H1 (cell line): ENCODE data around the gene CGB5. TPM values are rescaled to one million over a fixed set of nuclear protein-coding genes. Genes with fewer than 3 reads are reported as not detected.
A peak's percentile ranks its signal among the peaks of the same experiment; 100 is the strongest.

Experiments used
- CTCF ChIA-PET: fragments of 300-600 bp; sonication (Branson Sonifier 250); formaldehyde crosslinking; loops from one replicate; lab custom pipeline; 2021; ENCODE audit not compliant: partially characterized antibody; lab: Charles Lee
- POLR2A ChIA-PET: fragments of 300-600 bp; sonication (Branson Sonifier 250); formaldehyde crosslinking; loops from one replicate; lab custom pipeline; 2021; ENCODE audit warnings: inconsistent platforms; ENCODE audit not compliant: partially characterized antibody; lab: Charles Lee
- DNase-seq, 2 experiments: peaks; one replicate each; pipeline versions ENCODE4 v3.0.0 to v3.0.0-alpha.2; 2010 to 2022; ENCODE audit warnings: low spot score in 2 of 2, low read depth in 1 of 2, mixed read lengths in 1 of 2
- FAIRE-seq: peaks from 2 replicates; lab custom pipeline; 2011; peaks lifted over from hg19 to GRCh38; lab: Jason Lieb, UNC
- H2AFZ ChIP-seq: 2 replicates; pipeline ENCODE4 v1.8.1; 2012; ENCODE audit warnings: low read length, inconsistent platforms
- H2AK5ac ChIP-seq: 2 replicates; pipeline ENCODE4 v1.6.1; 2013; ENCODE audit warnings: low read depth, low read length
- H2BK120ac ChIP-seq: replicated peaks from 2 replicates; pipeline ENCODE3; 2013; ENCODE audit warnings: low read depth, low read length, inconsistent platforms
- H2BK12ac ChIP-seq: 2 replicates; pipeline ENCODE4 v1.6.1; 2013; ENCODE audit warnings: low read depth, low read length
- H2BK15ac ChIP-seq: 2 replicates; pipeline ENCODE4 v1.6.1; 2013; ENCODE audit warnings: low read length
- H2BK20ac ChIP-seq: 2 replicates; pipeline ENCODE4 v1.6.1; 2013; ENCODE audit warnings: low read length
- H2BK5ac ChIP-seq: 2 replicates; pipeline ENCODE4 v1.6.1; 2013; ENCODE audit warnings: low read depth, low read length
- H3K14ac ChIP-seq: 2 replicates; pipeline ENCODE4 v1.6.1; 2013; ENCODE audit warnings: inconsistent platforms; ENCODE audit not compliant: insufficient read length
- H3K18ac ChIP-seq: 2 replicates; pipeline ENCODE4 v1.6.1; 2013; ENCODE audit warnings: low read length; ENCODE audit errors: extremely low read depth
- H3K23ac ChIP-seq: 2 replicates; pipeline ENCODE4 v1.6.1; 2013; ENCODE audit warnings: inconsistent platforms; ENCODE audit not compliant: insufficient read length
- H3K23me2 ChIP-seq: 2 replicates; pipeline ENCODE4 v1.6.1; 2013; ENCODE audit warnings: low read depth, low read length
- H3K27ac ChIP-seq: 2 replicates; pipeline ENCODE4 v1.6.1; 2011; ENCODE audit warnings: low read depth, low read length, inconsistent platforms
- H3K27me3 ChIP-seq, 4 experiments: replicated peaks in 1 of 4; 1 replicate in 1 of 4; 2 replicates in 3 of 4; pipeline versions ENCODE4 v1.6.1 to v1.8.1; 2011 to 2013; ENCODE audit warnings: low read length in 3 of 4, mild to moderate bottlenecking in 3 of 4, inconsistent platforms in 2 of 4, mixed read lengths in 2 of 4, moderate library complexity in 1 of 4; ENCODE audit not compliant: control insufficient read depth in 3 of 4, insufficient read depth in 3 of 4; ENCODE audit errors: extremely low read depth in 1 of 4
- H3K36me3 ChIP-seq, 4 experiments: 2 replicates each; pipeline versions ENCODE4 v1.6.1 to v1.8.1; 2011 to 2013; ENCODE audit warnings: mild to moderate bottlenecking in 4 of 4, low read length in 3 of 4, moderate library complexity in 2 of 4, control low read depth in 1 of 4, inconsistent platforms in 1 of 4; ENCODE audit not compliant: insufficient read depth in 4 of 4, control insufficient read depth in 2 of 4
- H3K4ac ChIP-seq: replicated peaks from 2 replicates; pipeline ENCODE3; 2013; ENCODE audit warnings: low read length, low read depth, mixed read lengths, inconsistent platforms; ENCODE audit not compliant: insufficient read length
- H3K4me1 ChIP-seq, 4 experiments: replicated peaks in 1 of 4; 1 replicate in 1 of 4; 2 replicates in 3 of 4; pipeline versions ENCODE4 v1.6.1 to v1.8.1; 2011 to 2013; ENCODE audit warnings: low read length in 3 of 4, inconsistent platforms in 2 of 4, mixed read lengths in 1 of 4; ENCODE audit not compliant: insufficient read depth in 4 of 4, control insufficient read depth in 3 of 4
- H3K4me2 ChIP-seq, 2 experiments: 2 replicates each; pipeline versions ENCODE4 v1.6.1 to v1.8.1; 2011 to 2013; ENCODE audit warnings: low read depth in 2 of 2, low read length in 2 of 2, control low read depth in 1 of 2, inconsistent platforms in 1 of 2, mild to moderate bottlenecking in 1 of 2; ENCODE audit not compliant: insufficient read depth in 1 of 2
- H3K4me3 ChIP-seq, 4 experiments: fragments of 200-600, 300-600 bp in 1 of 4; sonication (generic), shearing (Covaris generic), sonication (Bioruptor Twin) in 1 of 4; 2 replicates each; pipeline versions ENCODE4 v1.5.1 to v1.8.1; 2011 to 2016; ENCODE audit warnings: low read length in 4 of 4, low read depth in 3 of 4, control low read depth in 2 of 4, inconsistent platforms in 2 of 4, mild to moderate bottlenecking in 2 of 4, mixed read lengths in 1 of 4, moderate library complexity in 1 of 4; ENCODE audit not compliant: insufficient read depth in 2 of 4; ENCODE audit errors: extremely low read depth in 1 of 4
- H3K56ac ChIP-seq: replicated peaks from 2 replicates; pipeline ENCODE3; 2013; ENCODE audit warnings: low read depth, mild to moderate bottlenecking, mixed read lengths, low read length, inconsistent platforms; ENCODE audit not compliant: insufficient read length
- H3K79me1 ChIP-seq: 2 replicates; pipeline ENCODE4 v1.6.1; 2013; ENCODE audit warnings: low read depth, low read length, control low read depth
- H3K79me2 ChIP-seq, 2 experiments: 2 replicates each; pipeline versions ENCODE4 v1.6.1 to v1.8.1; 2012 to 2013; ENCODE audit warnings: low read length in 2 of 2, mild to moderate bottlenecking in 2 of 2, inconsistent platforms in 1 of 2; ENCODE audit not compliant: insufficient read depth in 2 of 2, control insufficient read depth in 1 of 2
- H3K9ac ChIP-seq, 4 experiments: replicated peaks in 1 of 4; 1 replicate in 1 of 4; 2 replicates in 3 of 4; pipeline versions ENCODE4 v1.6.1 to v1.8.1; 2011 to 2013; ENCODE audit warnings: low read depth in 3 of 4, low read length in 3 of 4, control low read depth in 2 of 4, mild to moderate bottlenecking in 2 of 4, moderate library complexity in 2 of 4, inconsistent platforms in 1 of 4; ENCODE audit errors: extremely low read depth in 1 of 4
- H3K9me3 ChIP-seq, 2 experiments: 2 replicates each; pipeline versions ENCODE4 v1.6.1 to v1.8.1; 2012 to 2013; ENCODE audit warnings: mild to moderate bottlenecking in 2 of 2, moderate library complexity in 2 of 2, control low read depth in 1 of 2, inconsistent platforms in 1 of 2, low read depth in 1 of 2, low read length in 1 of 2, mixed read lengths in 1 of 2; ENCODE audit not compliant: insufficient read depth in 2 of 2
- H4K20me1 ChIP-seq, 2 experiments: replicated peaks in 1 of 2; 2 replicates each; pipeline versions ENCODE3 to v1.8.1; 2011 to 2013; ENCODE audit warnings: inconsistent platforms in 2 of 2, low read length in 2 of 2, mild to moderate bottlenecking in 1 of 2; ENCODE audit not compliant: insufficient read depth in 2 of 2, control insufficient read depth in 1 of 2
- H4K5ac ChIP-seq: 2 replicates; pipeline ENCODE4 v1.6.1; 2013; ENCODE audit warnings: low read length, low read depth, mixed read lengths, inconsistent platforms; ENCODE audit not compliant: insufficient read length
- H4K8ac ChIP-seq: 2 replicates; pipeline ENCODE4 v1.8.0; 2013; ENCODE audit warnings: mild to moderate bottlenecking, moderate library complexity, low read length, inconsistent platforms; ENCODE audit not compliant: insufficient read depth; ENCODE audit errors: extremely low read depth
- H4K91ac ChIP-seq: replicated peaks from 2 replicates; pipeline ENCODE3; 2013; ENCODE audit warnings: low read length, mixed read lengths, inconsistent platforms; ENCODE audit not compliant: insufficient read length
- ASH2L ChIP-seq: fragments of 200-600, 300-600 bp; sonication (generic); IDR thresholded peaks from one replicate; pipeline ENCODE4 v1.7.1; 2017; ENCODE audit warnings: low read length
- KDM5A ChIP-seq: fragments of 200-600 bp; IDR thresholded peaks from 2 replicates; pipeline ENCODE4 v1.7.1; 2012; ENCODE audit warnings: mild to moderate bottlenecking, low read length, inconsistent platforms, mixed read lengths
- NANOG ChIP-seq: IDR thresholded peaks from 2 replicates; pipeline ENCODE4 v1.6.1; 2011; ENCODE audit warnings: low read length, low read depth, mild to moderate bottlenecking, inconsistent platforms; ENCODE audit not compliant: insufficient read depth, poor library complexity, severe bottlenecking
- RAD21 ChIP-seq, 2 experiments: IDR thresholded peaks in 1 of 2; conservative IDR thresholded peaks in 1 of 2; 2 replicates each; pipeline ENCODE4 v1.6.1; 2011; ENCODE audit warnings: low read depth in 2 of 2, low read length in 2 of 2, improper control_type of control experiment in 1 of 2, inconsistent platforms in 1 of 2, mild to moderate bottlenecking in 1 of 2, moderate library complexity in 1 of 2
- SIRT6 ChIP-seq: IDR thresholded peaks from one replicate; pipeline ENCODE4 v1.7.1; 2012; ENCODE audit warnings: low read length, inconsistent platforms
- SP4 ChIP-seq: IDR thresholded peaks from 2 replicates; pipeline ENCODE4 v1.6.1; 2012; ENCODE audit warnings: low read length, inconsistent platforms
- SUZ12 ChIP-seq: fragments of 200-600 bp; sonication (generic); IDR thresholded peaks from 2 replicates; pipeline ENCODE4 v1.6.1; 2012; ENCODE audit warnings: mild to moderate bottlenecking, inconsistent platforms, low read length, moderate library complexity, mixed read lengths
- WGBS, 2 experiments: shearing (Covaris generic) in 1 of 2; methylation state at CpG; one replicate each; pipeline versions ENCODE4 v1.1.6 to v1.1.7; 2013 to 2015; ENCODE audit warnings: low lambda C conversion rate in 2 of 2, mixed read lengths in 2 of 2, inconsistent platforms in 1 of 2, low coverage in 1 of 2, missing lambda C conversion rate in 1 of 2; ENCODE audit not compliant: insufficient replicate concordance in 2 of 2, insufficient coverage in 1 of 2, insufficient read length in 1 of 2; ENCODE audit errors: extremely low coverage in 1 of 2, missing lambda C conversion rate in 1 of 2; 5-methylcytosine and 5-hydroxymethylcytosine counted together
- polyA plus RNA-seq, 7 experiments: library from polyadenylated mRNA; depleted of rRNA in 3 of 7; stranded (reverse) in 5 of 7; unstranded in 2 of 7; fragments of >200 nt in 5 of 7; fragments of 200-250 nt in 2 of 7; gene quantifications; 1 replicate in 5 of 7; 2 replicates in 1 of 7; 4 replicates in 1 of 7; pipeline versions ENCODE4 v1.2.1 to v1.2.3, GENCODE V29; 2011 to 2013; ENCODE audit warnings: missing spikeins in 2 of 7, mixed read lengths in 2 of 7
- total RNA-seq: library from RNA; stranded (reverse); fragmentation: NEBNext Ultra II Directional; extraction: Animal tissue kit (Norgen Biotek cat#: 25700); gene quantifications from 2 replicates; pipeline ENCODE4 v1.2.1, GENCODE V29; 2021
- TF ChIP-seq, protein P1 (sequence below): IDR thresholded peaks from 2 replicates; pipeline ENCODE4 v1.6.1; 2012; ENCODE audit warnings: inconsistent platforms
- TF ChIP-seq, protein P2 (sequence below): IDR thresholded peaks from 2 replicates; pipeline ENCODE4 v1.6.1; 2012; ENCODE audit warnings: inconsistent platforms

Gene CGB5
- total and polyA plus RNA-seq, 2 of the 8 experiments (the other 6 are each of a cell fraction or from before 2014, with no cell fraction given) = 0.63 to 0.68 TPM

DNA sequence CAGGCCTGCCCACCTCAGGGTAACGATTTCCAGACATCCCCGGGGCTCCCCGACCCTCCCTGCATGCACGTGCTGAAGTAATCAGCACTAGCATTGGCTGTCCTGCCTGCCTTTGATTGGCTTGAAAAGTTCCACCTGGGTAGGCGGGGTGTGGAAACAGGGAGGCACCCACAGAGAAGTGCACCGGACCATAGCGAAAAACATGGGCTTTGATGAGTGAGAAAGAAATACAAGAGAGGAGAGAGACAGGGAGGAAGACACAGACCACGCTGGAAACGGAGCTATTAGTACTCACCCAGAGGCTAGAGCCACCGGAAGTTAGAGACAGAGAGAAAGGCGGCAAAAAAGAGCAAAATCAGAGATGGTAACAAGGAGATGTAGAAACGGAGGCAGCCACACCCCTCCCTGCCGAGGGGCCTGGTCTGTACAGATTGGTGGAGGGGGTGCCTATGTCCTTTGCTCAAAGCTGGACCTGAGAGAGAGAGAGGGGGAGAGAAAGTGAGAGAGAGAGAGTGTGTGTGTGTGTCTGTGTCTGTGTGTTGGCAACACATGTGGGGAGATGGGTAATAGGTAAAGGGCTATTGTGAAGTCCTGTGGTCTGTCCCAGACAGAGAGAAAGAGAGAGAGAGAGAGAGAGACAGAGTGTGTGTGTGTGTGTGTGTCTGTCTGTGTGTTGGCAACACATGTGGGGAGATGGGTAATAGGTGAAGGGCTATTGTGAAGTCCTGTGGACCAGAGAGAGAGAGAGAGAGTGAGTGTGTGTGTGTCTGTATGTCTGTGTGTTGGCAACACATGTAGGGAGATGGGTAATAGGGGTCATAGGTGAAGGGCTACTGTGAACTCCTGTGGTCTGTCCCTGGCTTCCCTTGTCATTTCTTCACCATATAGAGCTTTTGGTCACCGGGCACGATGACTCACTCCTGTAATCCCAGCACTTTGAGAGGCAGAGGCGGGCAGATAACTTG is 22.4 kb upstream of the CGB5 start:
- H4K91ac ChIP-seq = no peak overlapping the region
- no peaks in the 10 kb centered on the region for H4K20me1 ChIP-seq
- H4K8ac ChIP-seq = no peak overlapping the region
- ChIA-PET POLR2A (interaction anchor here (0.8 to 1.4 kb wide), 4 partner anchors 13 to 211 kb away, joined by 3 to 4 read pairs (median 3); partner anchors contain the start of genes BCAT2 and LIN7B), CTCF (interaction anchor here (0.9 to 8.1 kb wide), 7 partner anchors 10 to 77 kb away, joined by 3 to 46 read pairs (median 8); partner anchors contain the start of genes CGB2 and CGB7)
- no peak overlapping the region for H2BK120ac ChIP-seq
- no peak overlapping the region for H3K18ac ChIP-seq
- H2BK5ac ChIP-seq = no peak overlapping the region
- H3K56ac ChIP-seq = no peak overlapping the region
- H2BK15ac ChIP-seq = no peak overlapping the region
- no peak for TF ChIP-seq RAD21 (IDR thresholded peaks at IDR 0.05 in 1 of 2, conservative IDR thresholded peaks at IDR 0.05 in 1 of 2; ENCODE audit: low read depth in 2 of 2, low read length in 2 of 2)
- TF ChIP-seq, protein P1, sequence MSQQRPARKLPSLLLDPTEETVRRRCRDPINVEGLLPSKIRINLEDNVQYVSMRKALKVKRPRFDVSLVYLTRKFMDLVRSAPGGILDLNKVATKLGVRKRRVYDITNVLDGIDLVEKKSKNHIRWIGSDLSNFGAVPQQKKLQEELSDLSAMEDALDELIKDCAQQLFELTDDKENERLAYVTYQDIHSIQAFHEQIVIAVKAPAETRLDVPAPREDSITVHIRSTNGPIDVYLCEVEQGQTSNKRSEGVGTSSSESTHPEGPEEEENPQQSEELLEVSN = peak; percentile 59; the same call in 1 of the 2 replicates
- TF ChIP-seq SIRT6 = no peak
- TF ChIP-seq, protein P2, sequence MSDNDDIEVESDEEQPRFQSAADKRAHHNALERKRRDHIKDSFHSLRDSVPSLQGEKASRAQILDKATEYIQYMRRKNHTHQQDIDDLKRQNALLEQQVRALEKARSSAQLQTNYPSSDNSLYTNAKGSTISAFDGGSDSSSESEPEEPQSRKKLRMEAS = peak; percentile 72
- TF ChIP-seq NANOG = no peak
- no peak for TF ChIP-seq SP4
- TF ChIP-seq KDM5A = no peak
- TF ChIP-seq SUZ12 = no peak
- TF ChIP-seq ASH2L = no peak
- H2AK5ac ChIP-seq = 0 out of 2 replicates have a peak overlapping the region, but pooled peaks have one; percentile 20
- no peaks in the 10 kb centered on the region for H3K79me2 ChIP-seq
- H3K4ac ChIP-seq = no peak overlapping the region
- no peak overlapping the region for H4K5ac ChIP-seq
- peaks cover 6% of the 10 kb centered on the region; the same call in 1 of the 2 replicates for H3K23me2 ChIP-seq
- H3K23ac ChIP-seq = no peak overlapping the region
- peaks cover 0 to 3% (median under 1%) of the 10 kb centered on the region in 4 experiments; a peak in 3 of 8 replicates for H3K36me3 ChIP-seq
- H2BK20ac ChIP-seq = no peak overlapping the region
- H3K4me2 ChIP-seq = peak overlapping the region; percentile 33 to 78
- FAIRE-seq = no peak
- H2BK12ac ChIP-seq = peak overlapping the region; percentile 60; the same call in 1 of the 2 replicates
- H3K27ac ChIP-seq = no peak overlapping the region
- DNase-seq = no peak
- no peaks in the 10 kb centered on the region for H3K9me3 ChIP-seq
- H3K14ac ChIP-seq = no peak overlapping the region
- H2AFZ ChIP-seq = no peak overlapping the region
- H3K27me3 ChIP-seq = peaks cover 0 to 15% (median 12%) of the 10 kb centered on the region in 4 experiments; a peak in 6 of 7 replicates
- WGBS, 2 experiments = 76% methylated on average over 16 of the region's 16 CpGs; no CpG with 5 or more reads in 1 of the 2 experiments
- H3K79me1 ChIP-seq = no peaks in the 10 kb centered on the region
- peak overlapping the region in 1 of 4 experiments; percentile 21; a peak in 1 of 7 replicates for H3K9ac ChIP-seq
- H3K4me3 ChIP-seq = no peak overlapping the region
- H3K4me1 ChIP-seq = peaks cover 0 to 17% (median 8%) of the 10 kb centered on the region in 4 experiments; a peak in 5 of 7 replicates
